HTR-8/SVneo (cell line): Measurements from ENCODE around the gene TMEM126B.
"Not testable (repeated sequence)": the region's sequence is repeated elsewhere in the genome, so short reads cannot be mapped to it uniquely, and the experiment has no call there.

ENCODE experiments used
- DNase-seq: peaks from one replicate; pipeline ENCODE4 v3.0.0; 2011; ENCODE audit warnings: low spot score, mixed read lengths; ENCODE audit not compliant: insufficient read length
- FAIRE-seq: peaks from 2 replicates; lab custom pipeline; 2011; peaks lifted over from hg19 to GRCh38; lab: Jason Lieb, UNC

The TMEM126B gene

DNA sequence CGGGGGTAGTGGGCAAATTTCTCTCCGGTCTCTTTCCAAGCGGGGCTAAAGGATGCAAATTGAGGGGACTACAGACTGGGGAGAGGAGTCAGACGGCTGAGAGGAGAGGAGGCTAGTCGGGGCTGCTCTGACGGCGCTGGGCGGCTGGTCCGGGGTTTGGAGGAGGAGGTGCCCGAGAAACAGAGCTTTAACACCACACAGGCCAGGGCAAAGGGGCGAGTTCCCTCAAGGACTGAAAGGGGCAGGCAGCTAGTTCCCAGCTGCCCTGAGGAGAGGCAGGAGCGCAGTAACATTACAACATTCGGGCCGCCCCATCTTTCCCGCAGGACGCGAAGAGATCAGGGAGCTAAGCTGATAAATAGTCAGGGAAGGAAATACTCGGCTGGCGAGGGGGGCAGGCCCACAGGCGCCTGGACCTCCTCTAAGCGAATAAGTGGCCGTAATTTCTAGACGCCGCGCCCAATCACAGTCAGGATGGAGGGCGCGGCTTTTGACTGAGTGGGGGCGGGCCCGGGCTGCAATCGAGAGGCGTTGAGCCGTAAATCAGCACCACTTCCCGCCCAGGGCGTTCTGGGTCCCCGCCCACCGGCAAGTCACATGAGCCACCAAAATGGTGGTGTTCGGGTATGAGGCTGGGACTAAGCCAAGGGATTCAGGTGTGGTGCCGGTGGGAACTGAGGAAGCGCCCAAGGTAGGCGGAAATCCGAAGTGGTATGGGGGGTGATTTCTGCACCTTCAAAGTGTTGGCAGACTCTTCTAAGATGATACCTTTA lies at the start of gene TMEM126B:
Gene TMEM126B (plus strand): TSS at position 596 of the 773 bp plus-strand sequence. CDS start 15 bp downstream, at position 611.
- DNase-seq (peak; percentile 94), FAIRE-seq (peak; percentile 98)

DNA sequence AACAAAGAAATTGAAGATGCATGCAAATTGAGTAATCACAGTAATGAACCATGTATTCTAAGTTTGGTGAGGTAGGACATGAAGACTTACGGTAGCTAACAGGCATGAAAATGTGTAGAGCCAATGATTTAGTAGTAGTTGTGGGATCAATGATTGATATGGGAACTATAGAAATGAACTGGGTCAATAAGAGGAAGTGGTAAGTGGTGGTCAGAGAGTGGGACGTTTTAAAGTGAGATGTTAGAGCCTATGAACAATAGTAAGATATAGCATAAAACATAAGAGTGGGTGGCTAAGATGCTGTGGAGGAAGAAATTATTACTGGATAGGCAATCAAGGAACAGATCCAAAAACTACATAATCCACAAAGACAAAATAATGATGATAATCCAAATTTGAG lies 46.3 kb upstream of the TMEM126B start:
- no peak for DNase-seq
- no peak for FAIRE-seq

DNA sequence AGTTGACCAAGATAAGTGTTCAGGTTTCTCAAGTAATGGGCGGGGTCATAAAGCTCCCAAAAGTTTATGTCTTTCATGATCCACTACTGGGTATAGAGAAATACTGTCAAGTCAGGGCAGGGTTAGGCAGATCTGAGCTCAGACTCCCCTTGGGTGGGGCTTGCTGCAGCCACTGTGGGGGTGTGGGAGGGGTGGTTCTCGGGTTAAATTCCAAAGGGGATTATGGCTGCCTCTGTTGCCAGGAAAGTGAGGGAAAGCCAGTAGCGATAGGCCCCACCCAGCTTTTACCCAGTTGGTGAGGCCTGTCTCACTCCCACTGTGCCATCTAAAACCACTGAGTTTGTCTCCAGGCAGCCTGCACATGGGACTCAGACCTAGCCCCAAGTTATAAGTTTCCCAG lies 39.0 kb upstream of the TMEM126B start:
- DNase-seq (no peak), FAIRE-seq (no peak)

DNA sequence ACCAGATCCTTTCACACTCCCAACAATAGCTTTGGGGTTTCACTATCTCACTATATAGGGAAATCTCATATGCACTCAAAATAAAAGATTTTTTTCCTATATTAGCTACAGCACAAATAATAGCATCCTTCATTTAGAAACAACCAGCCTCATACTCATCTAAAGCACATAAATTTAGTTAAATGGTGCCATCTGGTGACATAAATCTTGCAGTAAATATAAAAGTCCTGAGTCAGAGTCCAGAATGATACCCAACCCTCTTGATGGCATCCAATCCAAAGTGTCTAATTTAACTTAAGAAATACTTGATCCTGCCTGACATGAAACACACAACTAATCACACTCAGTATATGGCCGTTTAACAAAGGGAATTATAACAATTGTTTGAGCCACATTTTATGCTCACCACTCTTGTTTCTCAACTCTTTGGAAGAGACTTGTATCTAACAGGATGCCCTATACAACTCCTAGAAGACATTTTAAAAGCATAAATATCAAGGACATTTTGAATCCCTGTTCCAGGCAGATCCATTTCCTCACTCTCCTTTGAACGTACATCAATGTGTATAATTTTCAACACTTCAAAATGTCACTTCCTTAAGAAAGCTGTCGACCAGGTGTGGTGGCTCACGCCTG lies 37.4 kb upstream of the TMEM126B start:
- peak; percentile 4 for FAIRE-seq

DNA sequence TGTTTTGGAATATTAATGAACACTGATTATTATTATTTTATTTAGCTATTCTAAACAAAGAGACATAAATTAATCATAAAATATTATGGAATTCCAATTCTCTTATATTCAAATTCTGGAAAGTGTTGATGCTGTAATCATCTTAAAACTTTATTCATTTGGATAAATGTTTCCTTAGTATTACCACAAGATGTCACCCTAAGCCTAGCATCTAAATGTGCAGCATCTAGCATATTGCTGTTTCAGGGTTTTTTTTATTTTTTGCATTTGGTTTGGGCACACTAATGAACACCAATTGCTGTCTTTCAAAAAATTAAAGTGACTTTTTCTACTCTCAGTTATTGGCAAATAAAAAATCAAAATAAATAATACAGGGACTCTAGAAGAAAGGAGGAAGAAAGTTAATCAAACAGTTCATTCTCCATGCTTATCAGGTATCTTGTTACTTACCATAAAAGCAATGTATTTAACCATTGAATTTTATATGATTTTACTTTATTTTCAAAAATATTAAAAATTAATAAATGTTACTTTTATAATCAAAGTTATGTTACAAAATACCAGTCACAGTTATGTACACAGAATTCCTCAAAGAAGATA lies 33.0 kb upstream of the TMEM126B start:
- peak; percentile 62 for DNase-seq
- FAIRE-seq, result no peak

More for the DNA sequence above, 37.4 kb upstream of the TMEM126B start:
- peak; percentile 49 for DNase-seq

DNA sequence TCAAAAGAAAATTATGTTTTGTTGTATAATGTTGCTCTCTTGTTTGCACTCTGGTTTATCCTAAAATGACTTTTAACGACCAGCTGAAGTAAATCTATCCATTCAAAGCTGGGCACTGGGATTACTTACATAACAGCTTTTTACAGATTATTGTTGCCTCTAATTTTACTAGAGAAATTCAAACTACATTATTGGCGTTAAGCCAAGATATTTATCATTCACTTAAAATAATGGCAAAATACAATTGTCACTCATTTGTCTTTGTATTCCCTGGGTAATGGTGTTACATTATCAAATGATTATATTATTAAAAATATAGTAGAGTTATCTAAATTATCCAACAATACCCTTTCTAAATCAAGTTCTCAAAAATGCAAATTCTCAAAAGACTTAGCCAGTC lies 31.5 kb upstream of the TMEM126B start:
- DNase-seq, result no peak
- FAIRE-seq, result no peak

DNA sequence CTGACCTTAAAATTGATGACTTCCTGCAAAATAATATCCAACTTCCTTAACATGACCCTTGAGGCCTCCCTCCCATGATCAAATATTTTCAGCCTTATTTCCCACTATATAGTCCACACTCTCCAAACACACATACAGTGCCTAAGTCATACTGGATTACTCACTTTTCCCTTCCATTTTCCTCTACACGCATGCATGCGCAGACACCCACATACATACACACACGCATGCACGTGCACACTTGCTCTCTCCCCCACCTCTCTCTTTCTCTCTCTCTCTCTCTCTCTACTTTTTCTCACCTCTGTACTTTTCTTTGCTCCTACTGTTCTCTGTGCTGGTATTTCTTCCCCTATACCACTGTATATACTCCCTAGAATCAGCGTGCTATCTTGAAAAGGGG lies 29.3 kb upstream of the TMEM126B start:
- no peak for DNase-seq
- peak; percentile 80 for FAIRE-seq

DNA sequence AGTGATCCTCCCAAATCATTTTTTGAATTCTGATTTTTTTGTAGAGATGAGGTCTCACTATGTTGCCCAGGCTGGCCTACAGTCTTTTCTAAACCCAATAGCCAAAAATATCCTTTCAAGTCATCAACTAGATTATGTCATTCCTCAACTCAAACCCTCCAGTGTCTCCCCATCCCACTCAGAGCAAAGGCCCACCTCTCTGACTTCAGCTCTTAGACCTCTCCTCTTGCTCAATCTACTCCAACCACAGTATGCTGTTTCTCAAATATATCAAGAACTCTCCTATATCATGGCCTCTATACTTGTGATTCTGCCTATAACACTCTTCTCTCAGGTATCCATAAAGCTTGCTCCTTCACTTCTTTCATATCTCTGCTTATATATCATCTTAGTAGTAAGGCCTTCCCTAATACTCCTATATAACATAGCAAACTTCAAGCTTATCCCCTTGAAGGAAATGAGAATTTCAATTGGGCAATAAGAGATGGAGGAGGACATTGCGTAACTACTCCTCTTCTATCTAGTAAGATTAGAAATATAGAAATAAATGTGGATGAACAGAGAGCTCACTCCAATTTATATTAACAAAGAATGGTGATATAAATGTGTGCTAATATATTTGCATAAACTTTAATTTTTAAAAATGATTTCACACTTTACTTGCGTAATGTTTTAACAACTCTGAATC lies 25.7 kb upstream of the TMEM126B start:
- DNase-seq, result no peak
- no peak for FAIRE-seq

DNA sequence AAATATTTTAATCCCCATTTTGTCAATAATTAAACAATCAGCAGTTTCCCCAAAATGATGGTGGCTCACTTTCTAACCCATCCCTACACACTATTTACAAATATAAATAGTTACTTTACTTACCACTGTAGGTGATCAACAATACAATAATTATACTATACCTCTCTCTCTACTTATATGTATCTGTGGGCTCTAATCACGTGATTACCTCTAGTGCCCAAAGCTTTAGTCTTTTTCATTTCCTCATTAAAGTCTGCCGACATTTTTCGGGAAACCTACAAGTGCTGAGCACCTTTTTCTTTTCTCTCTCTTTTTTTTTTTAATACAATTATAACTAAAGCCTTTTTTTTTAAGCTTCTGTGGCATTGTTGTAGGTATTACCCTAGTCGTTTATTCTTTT lies 25.2 kb upstream of the TMEM126B start:
- no peak for FAIRE-seq

DNA sequence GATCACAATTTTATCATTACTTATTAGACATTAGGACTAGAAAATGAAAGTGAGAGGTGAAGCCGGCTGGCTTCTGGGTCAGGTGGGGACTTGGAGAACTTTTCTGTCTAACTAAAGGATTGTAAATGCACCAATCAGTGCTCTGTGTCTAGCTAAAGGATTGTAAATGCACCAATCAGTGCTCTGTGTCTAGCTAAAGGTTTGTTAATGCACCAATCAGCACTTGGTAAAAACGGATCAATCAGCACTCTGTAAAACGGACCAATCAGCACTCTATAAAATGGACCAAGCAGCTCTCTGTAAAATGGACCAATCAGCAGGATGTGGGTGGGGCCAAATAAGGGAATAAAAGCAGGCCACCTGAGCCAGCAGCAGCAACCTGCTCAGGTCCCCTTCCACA lies 22.2 kb upstream of the TMEM126B start:
- FAIRE-seq, DNase-seq: not testable (repeated sequence)

More for the DNA sequence above, 25.2 kb upstream of the TMEM126B start:
- no peak for DNase-seq

DNA sequence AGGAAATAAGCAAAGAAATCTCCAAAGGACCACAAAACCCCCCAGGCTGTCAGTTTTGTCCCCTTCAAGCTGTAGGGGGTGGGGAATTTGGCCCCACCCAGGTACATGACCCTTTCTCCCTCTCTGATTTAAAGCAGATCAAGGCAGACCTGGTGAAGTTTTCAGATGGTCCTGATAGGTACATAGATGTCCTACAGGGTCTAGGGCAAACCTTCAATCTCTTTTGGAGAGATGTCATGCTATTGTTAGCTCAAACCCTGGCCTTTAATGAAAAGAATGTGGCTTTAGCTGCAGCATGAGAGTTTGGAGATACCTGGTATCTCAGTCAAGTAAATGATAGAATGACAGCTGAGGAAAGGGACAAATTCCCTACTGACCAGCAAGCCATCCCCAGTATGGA lies 19.8 kb upstream of the TMEM126B start:
- not testable (repeated sequence) for FAIRE-seq, DNase-seq

DNA sequence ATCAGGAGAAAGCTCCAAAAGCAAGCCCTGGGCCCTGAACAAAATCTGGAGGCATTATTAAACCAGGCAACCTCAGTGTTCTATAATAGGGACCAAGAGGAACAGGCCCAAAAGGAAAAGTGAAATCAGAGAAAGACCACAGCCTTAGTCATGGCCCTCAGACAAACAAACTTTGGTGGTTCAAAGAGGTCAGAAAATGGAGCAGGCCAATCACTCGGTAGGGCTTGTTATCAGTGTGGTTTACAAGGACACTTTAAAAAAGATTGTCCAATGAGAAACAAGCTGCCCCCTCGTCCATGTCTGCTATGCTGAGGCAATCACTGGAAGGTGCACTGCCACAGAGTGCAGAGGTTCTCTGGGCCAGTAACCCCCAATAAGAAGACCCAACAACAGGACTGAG lies 19.1 kb upstream of the TMEM126B start:
- not testable (repeated sequence) for FAIRE-seq, DNase-seq

DNA sequence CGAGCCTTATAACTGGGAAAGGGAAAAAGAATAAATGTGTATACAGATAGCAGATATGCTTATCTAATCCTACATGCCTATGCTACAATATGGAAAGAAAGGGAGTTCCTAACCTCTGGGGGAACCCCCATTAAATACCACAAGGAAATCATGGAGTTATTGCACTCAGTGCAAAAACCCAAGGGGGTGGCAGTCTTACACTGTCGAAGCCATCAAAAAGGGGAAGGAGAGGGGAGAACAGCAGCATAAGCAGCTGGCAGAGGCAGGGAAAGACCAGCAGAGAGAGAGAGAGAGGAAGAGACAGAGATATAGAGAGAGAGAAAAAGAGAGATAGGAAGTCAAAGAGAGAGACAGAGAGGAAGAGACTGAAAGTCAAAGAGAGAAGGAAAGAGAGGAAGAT lies 16.8 kb upstream of the TMEM126B start:
- not testable (repeated sequence) for FAIRE-seq

DNA sequence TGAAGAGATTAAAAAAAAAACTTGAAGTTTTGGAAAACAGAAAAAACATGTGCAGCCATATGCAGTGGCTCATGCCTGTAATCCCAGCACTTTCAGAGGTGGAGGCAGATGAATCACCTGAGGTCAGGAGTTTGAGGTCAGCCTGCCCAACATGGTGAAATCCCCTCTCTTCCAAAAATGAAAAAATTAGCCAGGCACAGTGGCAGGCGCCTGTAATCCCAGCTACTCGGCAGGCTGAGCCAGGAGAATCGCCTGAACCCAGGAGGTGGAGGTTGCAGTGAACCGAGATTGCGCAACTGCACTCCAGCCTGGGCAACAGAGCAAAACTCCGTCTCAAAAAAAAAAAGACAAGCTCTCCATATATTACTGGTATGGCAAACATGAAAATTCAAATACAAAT lies 8.9 kb upstream of the TMEM126B start:
- no peak for FAIRE-seq
- no peak for DNase-seq

More for the DNA sequence above, 16.8 kb upstream of the TMEM126B start:
- not testable (repeated sequence) for DNase-seq

DNA sequence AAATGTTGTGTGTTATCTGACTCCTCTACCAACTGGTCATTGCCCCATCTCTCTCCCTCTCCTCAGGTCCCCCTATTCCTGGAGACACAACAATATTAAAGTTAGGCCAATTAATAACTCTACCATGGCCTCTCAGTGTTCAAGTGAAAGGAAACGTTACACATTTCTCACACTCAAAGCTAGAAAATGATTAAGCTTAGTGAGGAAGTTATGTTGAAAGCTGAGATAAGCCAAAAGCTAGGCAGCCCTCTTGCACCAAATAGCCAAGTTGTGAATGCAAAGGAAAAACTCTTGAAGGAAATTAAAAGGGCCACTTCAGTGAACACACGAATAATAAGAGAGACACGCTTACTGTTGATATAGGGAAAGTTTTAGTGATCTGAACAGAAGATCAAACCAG lies 8.1 kb upstream of the TMEM126B start:
- peak; percentile 4 for FAIRE-seq
- DNase-seq, result no peak

DNA sequence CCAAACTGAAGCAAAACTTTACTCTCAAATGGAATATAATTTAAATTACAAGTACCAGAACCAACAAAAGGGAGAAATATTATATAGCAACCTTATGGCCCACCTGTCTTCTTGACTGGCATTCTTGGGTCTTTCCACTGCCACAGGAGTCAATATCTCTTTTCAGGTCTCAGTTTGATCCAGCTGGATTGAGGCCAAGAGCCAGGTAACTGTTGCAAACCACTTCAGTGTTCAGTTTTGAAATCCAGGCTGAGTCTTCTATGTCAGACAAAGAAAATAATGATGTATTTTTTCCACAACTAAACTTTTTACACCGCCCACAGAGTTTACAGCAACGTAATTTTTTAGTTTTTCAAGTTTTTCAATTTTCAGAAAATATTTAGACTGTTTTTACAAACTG lies 1.9 kb upstream of the TMEM126B start:
- no peak for DNase-seq

DNA sequence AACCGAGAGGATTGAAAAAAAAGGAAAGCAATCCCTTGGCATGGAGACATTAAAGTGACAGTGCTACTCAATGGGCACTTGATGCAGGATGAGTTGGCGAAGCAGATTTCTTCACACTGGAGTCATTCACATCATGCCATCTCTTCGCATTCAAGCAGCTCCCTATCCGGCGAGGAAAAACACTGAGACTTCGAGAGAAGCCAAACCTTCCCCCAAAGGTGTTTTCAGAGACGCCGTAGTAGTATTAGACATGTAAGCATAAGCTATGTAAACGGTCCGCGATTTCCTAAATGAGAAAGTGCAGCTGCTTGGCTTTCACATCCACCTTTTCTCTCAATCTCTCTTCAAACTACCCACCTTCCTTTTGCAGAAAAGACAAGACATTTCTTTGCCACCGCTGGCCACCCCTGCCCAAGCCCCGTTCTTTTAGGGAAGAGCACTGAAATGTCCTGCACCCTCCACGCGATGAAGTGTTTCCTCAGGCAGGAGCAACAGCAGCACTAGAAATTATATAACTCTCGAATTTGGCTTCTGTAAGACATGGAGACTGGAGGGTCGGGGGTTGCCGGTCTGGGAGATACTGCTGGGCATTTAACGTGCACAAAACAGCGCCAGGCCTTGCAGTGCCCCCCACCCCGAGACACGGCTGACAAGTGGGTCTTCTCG lies 928 bp upstream of the TMEM126B start, which contains the start of gene DLG2:
Gene DLG2 (minus strand): TSS at position 13 of the 666 bp plus-strand sequence.
- FAIRE-seq, result peak; percentile 9
- peak; percentile 28 for DNase-seq

More for the DNA sequence above, 1.9 kb upstream of the TMEM126B start:
- FAIRE-seq, result no peak

DNA sequence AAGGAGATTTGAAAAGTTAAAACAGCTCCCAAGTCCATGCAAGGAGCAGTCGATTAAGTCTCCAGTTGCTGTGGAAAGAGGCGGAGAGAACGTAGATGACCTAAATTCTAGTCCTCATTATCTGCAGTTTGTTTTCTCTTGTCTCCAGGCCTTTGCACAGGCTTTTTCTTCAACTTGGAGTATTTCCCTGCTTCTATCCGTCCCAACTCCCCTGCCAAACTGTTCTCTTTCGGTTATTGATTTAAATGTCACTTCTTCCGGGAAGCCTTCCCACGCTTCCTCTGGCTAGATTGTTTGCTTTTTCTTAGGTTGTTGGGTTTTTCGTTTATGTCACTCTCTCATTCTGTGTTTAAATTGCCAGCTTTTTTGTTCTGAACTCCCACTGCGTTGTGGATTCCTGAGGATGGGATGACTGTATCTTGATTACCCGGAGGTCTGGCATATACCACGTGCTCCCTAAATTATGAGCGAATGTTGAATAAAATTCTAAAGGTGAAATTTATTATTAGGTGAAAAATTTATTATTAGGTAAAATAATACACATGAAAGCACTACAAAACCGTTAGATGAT lies 463 bp downstream of the TMEM126B start:
- FAIRE-seq (no peak), DNase-seq (no peak)

DNA sequence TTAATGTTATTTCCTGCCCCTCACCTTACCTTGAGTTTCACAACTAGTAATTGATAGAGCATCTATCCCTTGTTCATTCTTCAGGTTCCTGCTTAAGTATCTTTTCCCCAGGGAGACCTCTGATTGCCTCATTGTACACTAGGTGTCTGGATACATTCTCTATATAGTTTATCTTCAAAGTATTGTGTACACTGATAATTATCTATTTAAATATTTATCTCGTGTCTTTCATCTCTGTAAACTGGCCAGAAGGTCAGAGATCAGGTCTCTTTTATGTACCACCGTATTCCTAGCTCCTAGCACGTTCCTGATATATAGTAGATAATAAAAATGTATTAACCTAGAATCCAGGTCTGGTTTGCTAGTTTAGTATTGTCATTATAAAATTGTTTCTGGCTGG lies 6.4 kb downstream of the TMEM126B start:
- DNase-seq, result no peak
- FAIRE-seq, result no peak
